Nephron (organoid): ENCODE data around the gene BAX.

Experiments
- H3K27ac Mint-ChIP-seq, 3 experiments: 2 replicates each; pipeline ENCODE4 v1.8.0; 2020; ENCODE audit warnings: mixed read lengths in 3 of 3, mild to moderate bottlenecking in 2 of 3, moderate library complexity in 1 of 3
- H3K27me3 Mint-ChIP-seq: 2 replicates; pipeline ENCODE4 v1.8.0; 2021; ENCODE audit warnings: low read depth, mild to moderate bottlenecking, moderate library complexity, mixed read lengths
- H3K36me3 Mint-ChIP-seq: 2 replicates; pipeline ENCODE4 v1.8.0; 2020; ENCODE audit warnings: low read depth, mixed read lengths
- H3K4me1 Mint-ChIP-seq: 2 replicates; pipeline ENCODE4 v1.8.0; 2020; ENCODE audit warnings: mixed read lengths
- H3K4me3 Mint-ChIP-seq, 3 experiments: 2 replicates each; pipeline ENCODE4 v1.8.0; 2020; ENCODE audit warnings: mild to moderate bottlenecking in 3 of 3, mixed read lengths in 3 of 3, moderate library complexity in 2 of 3
- H3K9me3 Mint-ChIP-seq: 2 replicates; pipeline ENCODE4 v1.8.0; 2020; ENCODE audit warnings: mixed read lengths
- CTCF ChIP-seq, 3 experiments: fragments of 200-600 bp; sonication (generic); IDR thresholded peaks; one replicate each; pipeline ENCODE4 v1.5.0; 2021; ENCODE audit warnings: antibody characterized with exemption in 3 of 3; ENCODE audit not compliant: unreplicated experiment in 3 of 3

Gene BAX

GRCh38 chr19:48962849-48963165, 8.1 kb downstream of the BAX start:
- H3K27ac Mint-ChIP-seq = peak overlapping the region; percentile 96 to 100 (median 99)
- peaks cover 27% of the 10 kb centered on the region for H3K4me1 Mint-ChIP-seq
- peaks cover 24% of the 10 kb centered on the region for H3K36me3 Mint-ChIP-seq
- peak overlapping the region in 2 of 3 experiments; percentile 36 to 100 for H3K4me3 Mint-ChIP-seq
- H3K9me3 Mint-ChIP-seq = no peaks in the 10 kb centered on the region
- TF ChIP-seq CTCF (IDR thresholded peaks at IDR 0.05; ENCODE audit: unreplicated experiment in 3 of 3) = no peak
- no peaks in the 10 kb centered on the region for H3K27me3 Mint-ChIP-seq

- peak overlapping the region; percentile 99 to 100 (median 99) for H3K4me3 Mint-ChIP-seq
- peak overlapping the region; percentile 96 to 100 (median 99) for H3K27ac Mint-ChIP-seq
- H3K4me1 Mint-ChIP-seq = peaks cover 27% of the 10 kb centered on the region
- TF ChIP-seq CTCF (IDR thresholded peaks at IDR 0.05; ENCODE audit: unreplicated experiment in 3 of 3) = no peak
- H3K36me3 Mint-ChIP-seq = peaks cover 29% of the 10 kb centered on the region
- no peaks in the 10 kb centered on the region for H3K27me3 Mint-ChIP-seq
- H3K9me3 Mint-ChIP-seq = no peaks in the 10 kb centered on the region
These were observed 8.9 kb downstream of the BAX start for GRCh38 chr19:48963371-48964204.

- H3K27ac Mint-ChIP-seq = peak overlapping the region; percentile 96 to 100 (median 99)
- H3K9me3 Mint-ChIP-seq = no peaks in the 10 kb centered on the region
- no peak for TF ChIP-seq CTCF (IDR thresholded peaks at IDR 0.05; ENCODE audit: unreplicated experiment in 3 of 3)
- H3K4me3 Mint-ChIP-seq = peak overlapping the region; percentile 99 to 100 (median 99)
- H3K27me3 Mint-ChIP-seq = no peaks in the 10 kb centered on the region
- peaks cover 30% of the 10 kb centered on the region for H3K36me3 Mint-ChIP-seq
- peaks cover 27% of the 10 kb centered on the region for H3K4me1 Mint-ChIP-seq
These were observed 9.7 kb downstream of the BAX start for GRCh38 chr19:48964205-48965039.

- Mint-ChIP-seq H3K9me3 (no peaks in the 10 kb centered on the region), H3K27ac (peak within 1 kb of the TSS; percentile 96 to 100 (median 99)), H3K4me3 (peak within 1 kb of the TSS; percentile 99 to 100 (median 99))
These were observed 10.5 kb downstream of the BAX start, which contains the start of gene FTL for GRCh38 chr19:48965040-48965805. Gene FTL (plus strand): TSS chr19:48965309. CDS start chr19:48965508, 199 bp downstream.

More at GRCh38 chr19:48965040-48965805, 10.5 kb downstream of the BAX start, which contains the start of gene FTL:
- Mint-ChIP-seq H3K4me1 (peaks cover 27% of the 10 kb centered on the region), H3K36me3 (peaks cover 36% of the 10 kb centered on the region), H3K27me3 (no peaks in the 10 kb centered on the region)
- no peak for TF ChIP-seq CTCF (IDR thresholded peaks at IDR 0.05; ENCODE audit: unreplicated experiment in 3 of 3)
